HepG2 (cell line): ENCODE measurements around the gene HAGH. TPM values are rescaled to one million over a fixed set of nuclear protein-coding genes. Genes with fewer than 3 reads are reported as not detected.

Experiments
- ARID5B ChIP-seq: IDR thresholded peaks from 2 replicates; pipeline ENCODE4 v1.4.0; 2020; ENCODE audit warnings: mild to moderate bottlenecking, missing genetic modification reagents
- ATF4 ChIP-seq, 2 experiments: fragments of 450-650 bp in 1 of 2; sonication (generic) in 1 of 2; formaldehyde crosslinking; IDR thresholded peaks; 2 replicates each; pipeline versions ENCODE4 v1.5.0 to v1.8.0; 2020 to 2022; ENCODE audit warnings: mild to moderate bottlenecking in 1 of 2, missing genetic modification reagents in 1 of 2
- BATF2 ChIP-seq: sonication (generic); formaldehyde crosslinking; IDR thresholded peaks from 2 replicates; pipeline ENCODE4 v1.8.0; 2022; ENCODE audit warnings: mild to moderate bottlenecking, missing genetic modification reagents, moderate library complexity
- BORCS8-MEF2B ChIP-seq: sonication (generic); formaldehyde crosslinking; IDR thresholded peaks from 2 replicates; pipeline ENCODE4 v1.8.0; 2022; ENCODE audit warnings: mild to moderate bottlenecking, missing genetic modification reagents
- ESRRA ChIP-seq: sonication (generic); formaldehyde crosslinking; IDR thresholded peaks from 2 replicates; pipeline ENCODE4 v1.5.1; 2020; ENCODE audit warnings: mild to moderate bottlenecking, low read depth, missing genetic modification reagents
- HNF1A ChIP-seq, 2 experiments: sonication (generic) in 1 of 2; formaldehyde crosslinking in 1 of 2; IDR thresholded peaks; 2 replicates each; pipeline versions ENCODE4 v1.4.0 to v1.6.1; 2016 to 2020; ENCODE audit warnings: borderline replicate concordance in 1 of 2, low read depth in 1 of 2, mild to moderate bottlenecking in 1 of 2, missing genetic modification reagents in 1 of 2
- KDM2A ChIP-seq: sonication (generic); formaldehyde crosslinking; IDR thresholded peaks from 2 replicates; pipeline ENCODE4 v1.4.0; 2020; ENCODE audit warnings: low read depth, missing genetic modification reagents, borderline replicate concordance
- MED1 ChIP-seq: sonication (generic); formaldehyde crosslinking; IDR thresholded peaks from 2 replicates; pipeline ENCODE4 v1.4.0; 2020; ENCODE audit warnings: missing genetic modification reagents
- PITX1 ChIP-seq: sonication (generic); formaldehyde crosslinking; IDR thresholded peaks from 2 replicates; pipeline ENCODE4 v1.5.1; 2020; ENCODE audit warnings: mild to moderate bottlenecking, missing genetic modification reagents
- RARA ChIP-seq: IDR thresholded peaks from 2 replicates; pipeline ENCODE4 v1.6.1; 2016; ENCODE audit warnings: missing genetic modification reagents, missing compliant biosample characterization
- ZBTB38 ChIP-seq: sonication (generic); formaldehyde crosslinking; IDR thresholded peaks from 2 replicates; pipeline ENCODE4 v1.5.1; 2020; ENCODE audit warnings: mild to moderate bottlenecking, missing genetic modification reagents
- ZBTB7B ChIP-seq: sonication (generic); formaldehyde crosslinking; IDR thresholded peaks from 2 replicates; pipeline ENCODE4 v1.4.0; 2020; ENCODE audit warnings: missing genetic modification reagents
- ZHX1 ChIP-seq: sonication (generic); formaldehyde crosslinking; IDR thresholded peaks from 2 replicates; pipeline ENCODE4 v1.8.1; 2022; ENCODE audit warnings: low read depth, mild to moderate bottlenecking, missing genetic modification reagents
- ZNF598 ChIP-seq: sonication (generic); formaldehyde crosslinking; IDR thresholded peaks from 2 replicates; pipeline ENCODE4 v1.5.1; 2020; ENCODE audit warnings: mild to moderate bottlenecking, missing genetic modification reagents, borderline replicate concordance
- ZNF670 ChIP-seq: sonication (generic); formaldehyde crosslinking; IDR thresholded peaks from 2 replicates; pipeline ENCODE4 v1.8.0; 2022; ENCODE audit warnings: mild to moderate bottlenecking, missing genetic modification reagents, borderline replicate concordance
- polyA plus RNA-seq, 8 experiments: library from polyadenylated mRNA; depleted of rRNA in 3 of 8; stranded (reverse) in 7 of 8; unstranded in 1 of 8; fragments of >200 nt; fragmentation: Illumina TruSeq in 4 of 8; extraction: Trizol in 4 of 8; gene quantifications; 2 replicates each; pipeline versions ENCODE4 v1.2.1 to v1.2.3, GENCODE V29; 2011 to 2016; ENCODE audit warnings: low read depth in 4 of 8, missing spikeins in 1 of 8, mixed read lengths in 1 of 8; ENCODE audit not compliant: insufficient read depth in 1 of 8
- total RNA-seq, 5 experiments: library from RNA; depleted of rRNA; stranded (reverse); fragments of >200 nt; fragmentation: Illumina TruSeq; extraction: Trizol; gene quantifications; 2 replicates each; pipeline ENCODE4 v1.2.3, GENCODE V29; 2016; ENCODE audit warnings: low read depth in 1 of 5

The HAGH gene
- total and polyA plus RNA-seq, 2 of the 13 experiments (the other 11 are each of a cell fraction or from before 2014, with no cell fraction given), result 70.4 to 95.4 TPM

- TF ChIP-seq ZHX1 (CRISPR knock-in tag) (no peak), BORCS8-MEF2B (no peak), ZBTB7B (CRISPR knock-in tag) (peak; percentile 70), MED1 (peak; percentile 34; the same call in 1 of the 2 replicates), PITX1 (CRISPR knock-in tag) (peak; percentile 50; the same call in 1 of the 2 replicates), ZNF670 (CRISPR knock-in tag) (no peak; the same call in 1 of the 2 replicates), ARID5B (CRISPR knock-in tag) (peak; percentile 54), ATF4 (CRISPR knock-in tag; IDR thresholded peaks at IDR 0.05) (no peak), ZNF598 (CRISPR knock-in tag) (0 out of 2 replicates have a peak, but pooled peaks have one; percentile 55), BATF2 (no peak), ZBTB38 (CRISPR knock-in tag) (peak; percentile 23; the same call in 1 of the 2 replicates), RARA (CRISPR knock-in tag) (peak; percentile 74; the same call in 1 of the 2 replicates), KDM2A (peak; percentile 64), ESRRA (CRISPR knock-in tag) (peak; percentile 17; the same call in 1 of the 2 replicates), HNF1A (IDR thresholded peaks at IDR 0.05; ENCODE audit: low read depth) (no peak), HNF1A (CRISPR knock-in tag; IDR thresholded peaks at IDR 0.05; ENCODE audit: borderline replicate concordance) (peak; percentile 69; the same call in 1 of the 2 replicates)
Measured at GRCh38 chr16:1794221-1794871, 32.3 kb downstream of the HAGH start (continued).
